ENCODE results near the gene MRPL51.

GRCh38 chr12:6542209-6543009 lies 49.3 kb upstream of the MRPL51 start:
- TF ChIP-seq, protein P1, sequence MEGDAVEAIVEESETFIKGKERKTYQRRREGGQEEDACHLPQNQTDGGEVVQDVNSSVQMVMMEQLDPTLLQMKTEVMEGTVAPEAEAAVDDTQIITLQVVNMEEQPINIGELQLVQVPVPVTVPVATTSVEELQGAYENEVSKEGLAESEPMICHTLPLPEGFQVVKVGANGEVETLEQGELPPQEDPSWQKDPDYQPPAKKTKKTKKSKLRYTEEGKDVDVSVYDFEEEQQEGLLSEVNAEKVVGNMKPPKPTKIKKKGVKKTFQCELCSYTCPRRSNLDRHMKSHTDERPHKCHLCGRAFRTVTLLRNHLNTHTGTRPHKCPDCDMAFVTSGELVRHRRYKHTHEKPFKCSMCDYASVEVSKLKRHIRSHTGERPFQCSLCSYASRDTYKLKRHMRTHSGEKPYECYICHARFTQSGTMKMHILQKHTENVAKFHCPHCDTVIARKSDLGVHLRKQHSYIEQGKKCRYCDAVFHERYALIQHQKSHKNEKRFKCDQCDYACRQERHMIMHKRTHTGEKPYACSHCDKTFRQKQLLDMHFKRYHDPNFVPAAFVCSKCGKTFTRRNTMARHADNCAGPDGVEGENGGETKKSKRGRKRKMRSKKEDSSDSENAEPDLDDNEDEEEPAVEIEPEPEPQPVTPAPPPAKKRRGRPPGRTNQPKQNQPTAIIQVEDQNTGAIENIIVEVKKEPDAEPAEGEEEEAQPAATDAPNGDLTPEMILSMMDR (optimal IDR thresholded peaks at IDR 0.05 in 1 of 3, IDR thresholded peaks at IDR 0.05 in 1 of 3, conservative IDR thresholded peaks at IDR 0.05 in 1 of 3; ENCODE audit: extremely low read depth in 1 of 3, insufficient read depth in 2 of 3, low read length in 3 of 3) = no peak
- TF ChIP-seq EZH2 (IDR thresholded peaks at IDR 0.05; ENCODE audit: low read length) = no peak

All from keratinocyte (primary cell).